Breast epithelium (tissue), 4 donors: ENCODE results near the gene TFAM. TPM values are rescaled to one million over a fixed set of nuclear protein-coding genes. Genes with fewer than 3 reads are reported as not detected.

Experiments
- DNase-seq, 2 donors: peaks; one replicate each; pipeline ENCODE4 v3.0.0-alpha.2; 2019; ENCODE audit warnings: low spot score in 2 of 2
- H3K27ac ChIP-seq, 2 donors: fragments of 200-600 bp; sonication (generic) in 1 of 2; one replicate each; pipeline ENCODE4 v1.5.1; 2016 to 2019; ENCODE audit warnings: mild to moderate bottlenecking in 1 of 2
- H3K27me3 ChIP-seq, 2 donors: fragments of 200-600 bp; sonication (generic) in 1 of 2; one replicate each; pipeline versions ENCODE4 v1.5.1 to v1.6.0; 2017 to 2019; ENCODE audit warnings: control low read depth in 1 of 2, mild to moderate bottlenecking in 1 of 2
- H3K36me3 ChIP-seq: fragments of 200-600 bp; one replicate; pipeline ENCODE4 v1.5.1; 2019
- H3K4me1 ChIP-seq, 2 donors: fragments of 200-600 bp; sonication (generic); one replicate each; pipeline ENCODE4 v1.5.1; 2016 to 2019; ENCODE audit warnings: control low read depth in 1 of 2
- H3K4me3 ChIP-seq, 3 donors: fragments of 200-600 bp; sonication (generic); 1 replicate in 2 of 3; 2 replicates in 1 of 3; pipeline ENCODE4 v1.5.1; 2016 to 2019; ENCODE audit warnings: mild to moderate bottlenecking in 3 of 3, moderate library complexity in 2 of 3
- H3K9me3 ChIP-seq, 2 donors: fragments of 200-600 bp; sonication (generic) in 1 of 2; one replicate each; pipeline ENCODE4 v1.5.1; 2016 to 2019; ENCODE audit warnings: control low read depth in 1 of 2
- POLR2A ChIP-seq: fragments of 450-650 bp; IDR thresholded peaks from one replicate; pipeline ENCODE4 v1.6.1; 2016; ENCODE audit warnings: antibody characterized with exemption, mild to moderate bottlenecking, moderate library complexity
- POLR2AphosphoS5 ChIP-seq, 3 donors: sonication (generic); formaldehyde crosslinking; IDR thresholded peaks; one replicate each; pipeline ENCODE4 v1.6.1; 2017; ENCODE audit warnings: antibody characterized with exemption in 3 of 3
- intact Hi-C: fragments of 100-400 bp; cut with DNase I; formaldehyde crosslinking; loops from one replicate; pipeline ENCODE4 v1.15.1; 2023; ENCODE audit warnings: low total_unique reads
- total RNA-seq, 3 donors: library from RNA; depleted of rRNA; stranded (reverse); fragments of >200 nt; gene quantifications; one replicate each; pipeline ENCODE4 v1.1.0, GENCODE V29; 2016
- TF ChIP-seq, protein P1 (sequence below), 3 donors: fragments of 450-650 bp; IDR thresholded peaks; one replicate each; pipeline ENCODE4 v1.5.1; 2016 to 2017; ENCODE audit warnings: antibody characterized with exemption in 3 of 3, mild to moderate bottlenecking in 3 of 3, moderate library complexity in 3 of 3

The TFAM gene
- total RNA-seq, 3 donors from 2014 or later, result 15.8 to 30.1 (median 22.3) TPM

DNA sequence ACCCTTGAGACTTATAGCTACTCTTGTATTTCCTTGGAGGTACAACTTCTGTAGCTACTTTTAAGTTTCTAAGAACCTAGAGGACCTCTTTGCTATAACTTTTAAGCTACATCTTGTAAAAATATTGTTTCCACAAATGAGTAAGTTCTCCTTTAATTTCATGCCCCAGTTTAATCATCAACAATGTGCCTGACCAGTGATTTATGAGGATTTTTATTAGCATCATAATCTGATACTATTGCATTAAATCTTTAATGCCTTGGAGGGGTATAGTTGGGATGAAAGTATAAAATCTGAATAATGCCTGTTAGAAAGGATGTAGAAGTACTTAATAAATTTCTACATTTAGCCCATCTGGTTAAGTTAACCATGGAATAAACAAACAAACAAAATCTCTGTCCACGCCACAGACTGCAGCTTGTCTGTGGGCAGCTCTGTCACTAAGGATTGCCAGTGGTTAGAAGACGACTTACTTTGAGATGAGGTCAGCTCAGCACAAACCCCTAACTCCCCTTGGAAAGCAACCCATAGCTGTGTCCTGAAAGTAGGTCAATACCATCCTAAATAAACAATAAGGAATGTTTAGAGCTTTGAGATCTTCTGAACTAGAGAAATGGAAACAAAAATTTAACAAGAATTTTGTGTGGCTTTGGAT, 32.1 kb upstream of the TFAM start:
- no peak overlapping the region for H3K4me3 ChIP-seq
- intact Hi-C loops, result no loop called here

GRCh38 chr10:58356756-58357155, 28.5 kb upstream of the TFAM start:
- no peaks in the 10 kb centered on the region for H3K9me3 ChIP-seq
- no peaks in the 10 kb centered on the region for H3K27me3 ChIP-seq
- H3K4me1 ChIP-seq, result no peaks in the 10 kb centered on the region
- no peaks in the 10 kb centered on the region for H3K36me3 ChIP-seq
- intact Hi-C loops, result no loop called here
- DNase-seq, result no peak
- H3K4me3 ChIP-seq, result no peak overlapping the region
- TF ChIP-seq, protein P1, sequence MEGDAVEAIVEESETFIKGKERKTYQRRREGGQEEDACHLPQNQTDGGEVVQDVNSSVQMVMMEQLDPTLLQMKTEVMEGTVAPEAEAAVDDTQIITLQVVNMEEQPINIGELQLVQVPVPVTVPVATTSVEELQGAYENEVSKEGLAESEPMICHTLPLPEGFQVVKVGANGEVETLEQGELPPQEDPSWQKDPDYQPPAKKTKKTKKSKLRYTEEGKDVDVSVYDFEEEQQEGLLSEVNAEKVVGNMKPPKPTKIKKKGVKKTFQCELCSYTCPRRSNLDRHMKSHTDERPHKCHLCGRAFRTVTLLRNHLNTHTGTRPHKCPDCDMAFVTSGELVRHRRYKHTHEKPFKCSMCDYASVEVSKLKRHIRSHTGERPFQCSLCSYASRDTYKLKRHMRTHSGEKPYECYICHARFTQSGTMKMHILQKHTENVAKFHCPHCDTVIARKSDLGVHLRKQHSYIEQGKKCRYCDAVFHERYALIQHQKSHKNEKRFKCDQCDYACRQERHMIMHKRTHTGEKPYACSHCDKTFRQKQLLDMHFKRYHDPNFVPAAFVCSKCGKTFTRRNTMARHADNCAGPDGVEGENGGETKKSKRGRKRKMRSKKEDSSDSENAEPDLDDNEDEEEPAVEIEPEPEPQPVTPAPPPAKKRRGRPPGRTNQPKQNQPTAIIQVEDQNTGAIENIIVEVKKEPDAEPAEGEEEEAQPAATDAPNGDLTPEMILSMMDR (IDR thresholded peaks at IDR 0.05), result no peak
- no peak for TF ChIP-seq POLR2AphosphoS5 (IDR thresholded peaks at IDR 0.05)
- no peak for TF ChIP-seq POLR2A
- no peak overlapping the region for H3K27ac ChIP-seq

More for the DNA sequence above, 32.1 kb upstream of the TFAM start:
- H3K27me3 ChIP-seq, result no peaks in the 10 kb centered on the region
- H3K4me1 ChIP-seq, result no peaks in the 10 kb centered on the region
- no peak overlapping the region for H3K27ac ChIP-seq
- no peaks in the 10 kb centered on the region for H3K36me3 ChIP-seq
- no peak for TF ChIP-seq POLR2AphosphoS5 (IDR thresholded peaks at IDR 0.05)
- TF ChIP-seq, protein P1 (IDR thresholded peaks at IDR 0.05), result no peak
- no peak for TF ChIP-seq POLR2A
- no peaks in the 10 kb centered on the region for H3K9me3 ChIP-seq
- no peak for DNase-seq

DNA sequence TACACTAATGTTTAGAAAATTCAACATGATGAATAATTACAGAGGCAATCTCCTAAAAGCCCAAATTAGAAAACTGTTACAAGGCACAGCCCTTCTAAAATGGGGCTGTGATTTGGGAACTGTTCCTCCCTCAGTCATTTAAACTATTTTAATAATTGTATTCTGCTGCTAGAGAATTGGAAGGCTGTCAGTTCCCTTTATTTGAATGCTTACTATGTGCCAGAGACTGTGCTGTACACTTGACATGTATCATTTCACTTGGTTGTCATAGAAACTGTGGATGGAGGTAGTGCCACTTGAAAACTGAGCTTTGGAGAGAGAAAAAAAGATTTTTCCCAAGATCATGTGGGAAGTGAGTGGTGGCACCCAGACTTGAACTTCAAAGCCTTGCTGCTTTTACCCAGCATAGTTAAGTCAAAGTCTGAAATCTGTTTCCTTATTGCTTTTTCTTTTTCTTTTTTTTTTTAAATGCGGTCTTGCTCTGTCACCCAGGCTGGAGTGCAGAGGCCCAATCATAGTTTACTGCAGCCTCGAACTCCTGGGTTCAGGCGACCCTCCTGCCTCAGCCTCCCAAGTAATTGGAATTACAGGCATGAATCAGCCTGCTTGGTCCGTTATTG, 26.8 kb upstream of the TFAM start:
- H3K27ac ChIP-seq, result no peak overlapping the region
- H3K27me3 ChIP-seq, result no peaks in the 10 kb centered on the region
- DNase-seq, result no peak
- TF ChIP-seq POLR2AphosphoS5 (IDR thresholded peaks at IDR 0.05), result no peak
- no peak for TF ChIP-seq POLR2A
- TF ChIP-seq, protein P1 (IDR thresholded peaks at IDR 0.05), result no peak
- no peaks in the 10 kb centered on the region for H3K9me3 ChIP-seq
- H3K4me3 ChIP-seq, result no peak overlapping the region
- H3K4me1 ChIP-seq, result no peaks in the 10 kb centered on the region
- H3K36me3 ChIP-seq, result no peaks in the 10 kb centered on the region
- intact Hi-C loops, result no loop called here

GRCh38 chr10:58358947-58359346, 26.3 kb upstream of the TFAM start:
- no peak overlapping the region for H3K27ac ChIP-seq
- H3K36me3 ChIP-seq, result no peaks in the 10 kb centered on the region
- H3K4me1 ChIP-seq, result no peaks in the 10 kb centered on the region
- no peak for DNase-seq
- intact Hi-C loops, result no loop called here
- H3K27me3 ChIP-seq, result no peaks in the 10 kb centered on the region
- H3K9me3 ChIP-seq, result no peaks in the 10 kb centered on the region
- TF ChIP-seq, protein P1 (IDR thresholded peaks at IDR 0.05), result no peak
- no peak for TF ChIP-seq POLR2AphosphoS5 (IDR thresholded peaks at IDR 0.05)
- H3K4me3 ChIP-seq, result no peak overlapping the region

GRCh38 chr10:58359541-58359940, 25.7 kb upstream of the TFAM start:
- no peak for DNase-seq
- H3K4me1 ChIP-seq, result no peaks in the 10 kb centered on the region
- H3K36me3 ChIP-seq, result no peaks in the 10 kb centered on the region
- no peaks in the 10 kb centered on the region for H3K27me3 ChIP-seq
- no peak overlapping the region for H3K4me3 ChIP-seq
- intact Hi-C loops, result no loop called here
- H3K9me3 ChIP-seq, result no peaks in the 10 kb centered on the region
- H3K27ac ChIP-seq, result no peak overlapping the region
- TF ChIP-seq POLR2AphosphoS5 (IDR thresholded peaks at IDR 0.05), result no peak
- TF ChIP-seq POLR2A, result no peak
